AG04449 (cell line): Measurements from ENCODE around the gene TUBG1.

Source experiments
- CTCF ChIA-PET: fragments of 350-600 bp; formaldehyde crosslinking; extraction: SDS; loops from one replicate; lab custom pipeline; 2021; ENCODE audit warnings: antibody characterized with exemption; lab: Yijun Ruan, JAX
- POLR2A ChIA-PET: fragments of 400-600, 350-600 bp; formaldehyde crosslinking; extraction: SDS; loops from one replicate; lab custom pipeline; 2020; ENCODE audit warnings: antibody characterized with exemption, inconsistent platforms; lab: Yijun Ruan, JAX
- DNase-seq: peaks from one replicate; pipeline ENCODE4 v3.0.0-alpha.2; 2010; ENCODE audit warnings: low read depth, low spot score
- H3K4me3 ChIP-seq: 2 replicates; pipeline ENCODE4 v1.5.1; 2011; ENCODE audit warnings: low read depth, mild to moderate bottlenecking, control low read depth, low read length
- TF ChIP-seq, protein P1 (sequence below): IDR thresholded peaks from one replicate; pipeline ENCODE4 v1.5.1; 2011; ENCODE audit warnings: mild to moderate bottlenecking, moderate library complexity, low read length, control low read depth, inconsistent platforms; ENCODE audit not compliant: insufficient read depth; ENCODE audit errors: missing control alignments

TUBG1 gene

DNA sequence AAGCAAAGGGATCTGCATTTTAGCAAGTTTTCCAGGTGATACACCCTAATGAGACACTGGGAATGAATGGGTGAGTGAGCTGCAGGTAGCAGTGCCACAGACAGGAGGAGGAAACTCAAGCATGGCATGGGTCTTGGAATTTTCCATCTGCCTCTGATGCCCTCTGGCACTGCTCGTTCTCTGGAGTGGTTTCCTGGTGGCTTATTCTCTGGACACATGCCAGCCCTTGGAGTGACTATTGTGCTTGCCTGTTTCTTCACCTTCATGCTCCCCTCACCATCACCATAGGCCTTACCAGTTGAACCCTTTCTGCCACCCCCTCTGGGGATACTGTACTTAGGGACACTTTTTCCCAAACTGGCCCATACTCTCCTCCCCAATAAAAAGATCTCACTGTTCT is 45.9 kb upstream of the TUBG1 start:
- CTCF ChIA-PET: interaction anchor here (6.5 kb wide), 1 partner anchor 15 kb away, joined by 53 read pairs; the partner anchor contains the start of gene PSMC3IP
- DNase-seq: no peak
- POLR2A ChIA-PET: no interaction called here

DNA sequence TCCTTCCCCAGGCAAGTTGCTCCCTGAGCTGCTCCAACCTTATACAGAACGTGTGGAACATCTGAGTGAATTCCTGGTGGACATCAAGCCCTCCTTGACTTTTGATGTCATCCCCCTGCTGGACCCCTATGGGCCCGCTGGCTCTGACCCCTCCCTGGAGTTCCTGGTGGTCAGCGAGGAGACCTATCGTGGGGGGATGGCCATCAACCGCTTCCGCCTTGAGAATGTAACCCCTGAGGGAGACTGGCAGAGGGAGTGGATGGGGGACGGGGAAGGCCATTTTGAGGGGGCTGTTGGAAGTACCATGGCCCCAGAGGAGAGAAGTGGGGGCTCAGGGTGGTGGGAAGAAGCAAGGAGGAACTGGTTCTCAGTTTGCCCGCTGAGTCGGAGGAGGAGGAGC is 45.5 kb upstream of the TUBG1 start:
- TF ChIP-seq, protein P1, sequence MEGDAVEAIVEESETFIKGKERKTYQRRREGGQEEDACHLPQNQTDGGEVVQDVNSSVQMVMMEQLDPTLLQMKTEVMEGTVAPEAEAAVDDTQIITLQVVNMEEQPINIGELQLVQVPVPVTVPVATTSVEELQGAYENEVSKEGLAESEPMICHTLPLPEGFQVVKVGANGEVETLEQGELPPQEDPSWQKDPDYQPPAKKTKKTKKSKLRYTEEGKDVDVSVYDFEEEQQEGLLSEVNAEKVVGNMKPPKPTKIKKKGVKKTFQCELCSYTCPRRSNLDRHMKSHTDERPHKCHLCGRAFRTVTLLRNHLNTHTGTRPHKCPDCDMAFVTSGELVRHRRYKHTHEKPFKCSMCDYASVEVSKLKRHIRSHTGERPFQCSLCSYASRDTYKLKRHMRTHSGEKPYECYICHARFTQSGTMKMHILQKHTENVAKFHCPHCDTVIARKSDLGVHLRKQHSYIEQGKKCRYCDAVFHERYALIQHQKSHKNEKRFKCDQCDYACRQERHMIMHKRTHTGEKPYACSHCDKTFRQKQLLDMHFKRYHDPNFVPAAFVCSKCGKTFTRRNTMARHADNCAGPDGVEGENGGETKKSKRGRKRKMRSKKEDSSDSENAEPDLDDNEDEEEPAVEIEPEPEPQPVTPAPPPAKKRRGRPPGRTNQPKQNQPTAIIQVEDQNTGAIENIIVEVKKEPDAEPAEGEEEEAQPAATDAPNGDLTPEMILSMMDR: no peak
- DNase-seq: no peak
- CTCF ChIA-PET: interaction anchor here (1.0 to 6.5 kb wide), 2 partner anchors 9 to 14 kb away, joined by 3 to 53 read pairs; partner anchors contain the start of gene PSMC3IP
- POLR2A ChIA-PET: no interaction called here
- H3K4me3 ChIP-seq: no peak overlapping the region

More for the DNA sequence above, 45.9 kb upstream of the TUBG1 start:
- TF ChIP-seq, protein P1: no peak
- H3K4me3 ChIP-seq: peak overlapping the region; percentile 83

DNA sequence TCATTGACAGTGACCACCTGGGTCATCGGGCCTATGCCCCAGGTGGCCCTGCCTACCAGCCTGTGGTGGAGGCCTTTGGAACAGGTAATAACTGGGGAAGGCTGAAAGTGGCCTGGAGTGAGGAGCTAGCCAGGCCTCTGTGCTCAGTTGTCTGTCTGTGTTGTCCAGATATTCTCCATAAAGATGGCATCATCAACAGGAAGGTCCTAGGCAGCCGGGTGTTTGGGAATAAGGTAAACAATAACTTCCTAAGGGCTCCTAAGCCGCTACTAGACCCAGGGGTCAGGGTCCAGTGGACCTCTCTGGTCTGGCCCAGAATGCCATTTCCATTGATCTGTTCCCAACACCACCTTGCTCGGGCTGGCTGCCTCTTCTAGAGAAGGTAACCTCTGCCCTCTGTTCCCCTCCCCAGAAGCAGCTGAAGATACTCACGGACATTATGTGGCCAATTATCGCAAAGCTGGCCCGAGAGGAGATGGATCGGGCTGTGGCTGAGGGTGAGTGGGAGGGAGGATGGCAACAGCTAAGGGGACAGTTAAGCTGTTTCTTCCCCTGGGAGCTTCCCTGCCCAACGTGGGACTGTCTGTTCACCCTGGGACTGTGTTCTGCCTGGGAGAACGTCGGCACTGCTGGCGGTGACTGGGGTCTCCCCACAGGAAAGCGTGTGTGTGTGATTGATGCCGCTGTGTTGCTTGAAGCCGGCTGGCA is 44.5 kb upstream of the TUBG1 start:
- no peak for DNase-seq
- POLR2A ChIA-PET: interaction anchor here (1.1 to 1.2 kb wide), 2 partner anchors 10 to 142 kb away, joined by 3 to 4 read pairs; partner anchors contain the start of gene CAVIN1
- H3K4me3 ChIP-seq: no peak overlapping the region

DNA sequence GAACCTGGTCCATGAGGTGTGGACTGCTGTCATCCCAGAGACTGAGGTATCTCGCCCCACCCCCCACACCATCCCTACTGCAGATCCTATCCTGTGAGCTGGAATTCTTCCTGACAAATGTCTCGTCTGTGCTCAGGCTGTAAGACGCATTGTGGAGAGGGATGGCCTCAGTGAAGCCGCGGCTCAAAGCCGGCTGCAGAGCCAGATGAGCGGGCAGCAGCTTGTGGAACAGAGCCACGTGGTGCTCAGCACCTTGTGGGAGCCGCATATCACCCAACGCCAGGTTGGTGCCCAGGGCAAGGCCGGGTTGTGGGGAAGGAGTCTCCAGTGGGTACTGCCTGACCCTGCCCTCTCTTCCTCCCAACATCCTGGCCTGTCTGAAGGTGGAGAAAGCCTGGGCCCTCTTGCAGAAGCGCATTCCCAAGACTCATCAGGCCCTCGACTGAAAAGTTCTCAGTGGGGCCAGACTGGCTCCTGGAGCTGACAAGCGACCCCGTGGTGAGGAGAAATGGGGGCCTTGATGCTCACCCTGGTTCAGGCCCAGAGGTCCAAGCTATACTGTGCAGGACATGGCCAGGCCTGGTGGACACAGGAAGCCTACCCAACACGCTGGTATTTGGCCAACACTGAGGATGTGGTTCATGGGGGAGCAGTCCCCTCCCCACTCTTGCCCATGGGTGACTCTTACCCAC is 43.8 kb upstream of the TUBG1 start:
- ChIA-PET POLR2A (interaction anchor here (1.1 to 2.6 kb wide), 3 partner anchors 11 to 143 kb away, joined by 3 to 20 read pairs (median 4); partner anchors contain the start of genes CAVIN1 and PSMC3IP), CTCF (interaction anchor here (0.9 to 6.5 kb wide), 3 partner anchors 9 to 540 kb away, joined by 3 to 53 read pairs (median 3); partner anchors contain the start of gene PSMC3IP)
- no peak overlapping the region for H3K4me3 ChIP-seq
- DNase-seq: no peak
- TF ChIP-seq, protein P1: no peak

More for the DNA sequence above, 44.5 kb upstream of the TUBG1 start:
- CTCF ChIA-PET: interaction anchor here (1.0 to 6.5 kb wide), 3 partner anchors 9 to 13 kb away, joined by 3 to 53 read pairs (median 3); partner anchors contain the start of gene PSMC3IP
- TF ChIP-seq, protein P1: no peak

DNA sequence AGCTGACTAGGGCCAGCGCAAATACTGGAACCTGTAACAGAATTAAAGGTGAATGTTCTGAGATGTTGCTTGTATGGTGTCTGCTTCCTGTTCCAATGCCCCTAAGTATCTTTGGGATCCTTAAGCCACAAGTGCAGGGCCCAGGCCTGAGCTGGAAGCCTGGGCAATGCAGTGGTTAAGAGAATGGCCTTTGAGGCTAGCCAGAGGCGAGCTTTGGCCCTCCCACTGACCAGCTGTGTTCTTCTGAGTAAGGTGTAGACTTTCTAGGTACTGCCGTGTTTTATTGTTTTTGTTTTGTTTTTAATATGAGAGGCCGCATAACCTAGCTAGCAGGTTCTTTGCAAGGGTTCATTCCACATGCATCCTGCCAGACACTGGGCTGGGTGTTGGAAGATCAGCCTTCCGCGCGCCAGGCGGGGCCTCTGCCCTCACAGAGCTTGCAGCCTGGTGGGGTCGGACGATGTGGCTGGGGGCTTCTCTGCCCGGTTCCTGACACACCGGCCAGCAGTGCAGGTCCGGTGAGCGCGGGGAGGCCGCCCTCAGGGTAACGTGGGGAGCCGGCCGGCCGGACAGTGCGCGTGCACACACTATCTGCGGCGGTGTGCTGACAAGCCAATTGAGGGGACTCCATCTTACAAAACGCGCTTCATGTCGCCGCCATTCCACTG is 43.1 kb upstream of the TUBG1 start:
- POLR2A ChIA-PET: interaction anchor here (1.1 to 2.6 kb wide), 3 partner anchors 11 to 143 kb away, joined by 3 to 20 read pairs (median 4); partner anchors contain the start of genes CAVIN1 and PSMC3IP
- TF ChIP-seq, protein P1: no peak
- DNase-seq: no peak
- peak overlapping the region; percentile 95 for H3K4me3 ChIP-seq
- CTCF ChIA-PET: interaction anchor here (0.9 to 6.5 kb wide), 2 partner anchors 12 to 541 kb away, joined by 3 to 53 read pairs; partner anchors contain the start of gene PSMC3IP
